ENCODE data around the gene PABPC1L. TPM values are rescaled to one million over a fixed set of nuclear protein-coding genes. Genes with fewer than 3 reads are reported as not detected.

The PABPC1L gene
- total and polyA plus RNA-seq, 2 of the 13 experiments (the other 11 are each of a cell fraction or from before 2014, with no cell fraction given), result 30.8 to 252 TPM

GRCh38 chr20:44960103-44960852 is 50.4 kb downstream of the PABPC1L start, which contains the start of gene TOMM34 (continued):
- no peak for TF ChIP-seq ZNF180 (CRISPR knock-in tag; IDR thresholded peaks at IDR 0.05; ENCODE audit: borderline replicate concordance, low read depth)
- peak; percentile 91; the same call in 1 of the 2 replicates for TF ChIP-seq KMT2B (CRISPR knock-in tag; IDR thresholded peaks at IDR 0.05)
- no peak for TF ChIP-seq KAT2B (IDR thresholded peaks at IDR 0.05; ENCODE audit: borderline replicate concordance, low read depth, low read length)
- TF ChIP-seq GLMP (CRISPR knock-in tag; IDR thresholded peaks at IDR 0.05; ENCODE audit: borderline replicate concordance), result no peak; the same call in 1 of the 2 replicates
- peak; percentile 93 for TF ChIP-seq ARID2 (CRISPR knock-in tag; IDR thresholded peaks at IDR 0.05; ENCODE audit: borderline replicate concordance)
- TF ChIP-seq ARNT (IDR thresholded peaks at IDR 0.05), result no peak
- 0 out of 2 replicates have a peak, but pooled peaks have one; percentile 76 for TF ChIP-seq ZNF780A (CRISPR knock-in tag; IDR thresholded peaks at IDR 0.05)
- TF ChIP-seq SP4 (CRISPR knock-in tag; IDR thresholded peaks at IDR 0.05), result peak; percentile 89; the same call in 1 of the 2 replicates
- TF ChIP-seq ZBTB40 (IDR thresholded peaks at IDR 0.05), result no peak
- peak; percentile 94 for TF ChIP-seq ZBTB40 (CRISPR knock-in tag; IDR thresholded peaks at IDR 0.05)
- no peak for TF ChIP-seq SNRNP70 (IDR thresholded peaks at IDR 0.05; ENCODE audit: low read depth, low read length)
- peak; percentile 84 for TF ChIP-seq IRF2 (CRISPR knock-in tag; IDR thresholded peaks at IDR 0.05)
- 0 out of 2 replicates have a peak, but pooled peaks have one; percentile 35 for TF ChIP-seq RFXANK (CRISPR knock-in tag; IDR thresholded peaks at IDR 0.05)
- peak; percentile 92 for TF ChIP-seq KAT8 (CRISPR knock-in tag; IDR thresholded peaks at IDR 0.05)
- TF ChIP-seq TGIF2 (CRISPR knock-in tag; IDR thresholded peaks at IDR 0.05), result peak; percentile 84; the same call in 1 of the 2 replicates
- TF ChIP-seq TFDP2 (CRISPR knock-in tag; IDR thresholded peaks at IDR 0.05), result peak; percentile 94
- peak; percentile 92; the same call in 1 of the 2 replicates for TF ChIP-seq ZNF17 (CRISPR knock-in tag; IDR thresholded peaks at IDR 0.05)

Data from HepG2 (cell line).